ENCODE measurements around the gene MPND. TPM values are rescaled to one million over a fixed set of nuclear protein-coding genes. Genes with fewer than 3 reads are reported as not detected.

Gene MPND
- total RNA-seq, 1 donor from 2014 or later: 25.2 TPM

DNA sequence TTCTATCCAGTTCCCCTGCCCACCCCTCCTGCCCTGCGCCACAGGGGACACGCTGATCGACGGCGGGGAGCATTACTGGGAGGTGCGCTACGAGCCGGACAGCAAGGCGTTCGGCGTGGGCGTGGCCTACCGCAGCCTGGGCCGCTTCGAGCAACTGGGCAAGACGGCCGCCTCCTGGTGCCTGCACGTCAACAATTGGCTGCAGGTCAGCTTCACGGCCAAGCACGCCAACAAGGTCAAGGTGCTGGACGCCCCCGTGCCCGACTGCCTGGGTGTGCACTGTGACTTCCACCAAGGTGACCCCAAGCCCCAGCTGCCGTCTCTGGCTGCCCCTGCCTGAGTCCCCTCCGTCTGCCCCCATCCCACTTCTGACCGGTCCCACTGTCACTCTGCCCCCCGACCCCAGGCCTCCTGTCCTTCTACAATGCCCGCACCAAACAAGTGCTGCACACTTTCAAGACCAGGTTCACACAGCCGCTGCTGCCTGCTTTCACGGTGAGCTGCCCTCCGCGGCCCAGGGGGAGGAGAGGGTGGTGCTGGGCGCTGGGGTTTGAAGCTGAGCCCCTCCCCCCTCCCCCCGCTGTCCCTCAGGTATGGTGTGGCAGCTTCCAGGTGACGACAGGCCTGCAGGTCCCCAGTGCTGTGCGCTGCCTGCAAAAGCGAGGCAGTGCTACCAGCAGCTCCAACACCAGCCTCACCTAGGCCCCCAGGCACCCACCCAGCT, 20.3 kb upstream of the MPND start:
- ATAC-seq (ENCODE audit: low read depth): no peak
- intact Hi-C loops (cut with micrococcal nuclease): no loop called here
- DNase-seq: no peak
- Mint-ChIP-seq H3K36me3 (ENCODE audit: low read depth) (no peaks in the 10 kb centered on the region), H3K4me1 (peaks cover 17% of the 10 kb centered on the region), H3K27ac (no peak overlapping the region), H3K9me3 (peaks cover 10% of the 10 kb centered on the region), H3K27me3 (no peaks in the 10 kb centered on the region), H3K4me3 (no peak overlapping the region)
- ChIA-PET CTCF (interaction anchor here (1.2 to 2.7 kb wide), 2 partner anchors 20 to 29 kb away, joined by 3 to 8 read pairs; no protein-coding TSS in a partner anchor), POLR2A (interaction anchor here (0.6 kb wide), 1 partner anchor 234 kb away, joined by 4 read pairs; no protein-coding TSS in a partner anchor)
- TF ChIP-seq, protein P1, sequence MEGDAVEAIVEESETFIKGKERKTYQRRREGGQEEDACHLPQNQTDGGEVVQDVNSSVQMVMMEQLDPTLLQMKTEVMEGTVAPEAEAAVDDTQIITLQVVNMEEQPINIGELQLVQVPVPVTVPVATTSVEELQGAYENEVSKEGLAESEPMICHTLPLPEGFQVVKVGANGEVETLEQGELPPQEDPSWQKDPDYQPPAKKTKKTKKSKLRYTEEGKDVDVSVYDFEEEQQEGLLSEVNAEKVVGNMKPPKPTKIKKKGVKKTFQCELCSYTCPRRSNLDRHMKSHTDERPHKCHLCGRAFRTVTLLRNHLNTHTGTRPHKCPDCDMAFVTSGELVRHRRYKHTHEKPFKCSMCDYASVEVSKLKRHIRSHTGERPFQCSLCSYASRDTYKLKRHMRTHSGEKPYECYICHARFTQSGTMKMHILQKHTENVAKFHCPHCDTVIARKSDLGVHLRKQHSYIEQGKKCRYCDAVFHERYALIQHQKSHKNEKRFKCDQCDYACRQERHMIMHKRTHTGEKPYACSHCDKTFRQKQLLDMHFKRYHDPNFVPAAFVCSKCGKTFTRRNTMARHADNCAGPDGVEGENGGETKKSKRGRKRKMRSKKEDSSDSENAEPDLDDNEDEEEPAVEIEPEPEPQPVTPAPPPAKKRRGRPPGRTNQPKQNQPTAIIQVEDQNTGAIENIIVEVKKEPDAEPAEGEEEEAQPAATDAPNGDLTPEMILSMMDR (IDR thresholded peaks at IDR 0.05): no peak

- DNase-seq: no peak
- ChIA-PET CTCF (interaction anchor here (2.7 kb wide), 1 partner anchor 29 kb away, joined by 8 read pairs; no protein-coding TSS in a partner anchor), POLR2A (no interaction called here)
- no peak overlapping the region for H3K27ac Mint-ChIP-seq
- ATAC-seq (ENCODE audit: low read depth): no peak
- intact Hi-C loops (cut with micrococcal nuclease): no loop called here
- no peak overlapping the region for H3K4me3 Mint-ChIP-seq
- H3K36me3 Mint-ChIP-seq (ENCODE audit: low read depth): no peaks in the 10 kb centered on the region
- H3K9me3 Mint-ChIP-seq: peaks cover 10% of the 10 kb centered on the region
- H3K4me1 Mint-ChIP-seq: peaks cover 23% of the 10 kb centered on the region
- no peaks in the 10 kb centered on the region for H3K27me3 Mint-ChIP-seq
- TF ChIP-seq, protein P1 (IDR thresholded peaks at IDR 0.05): no peak
Observed at GRCh38 chr19:4323692-4324091, 19.7 kb upstream of the MPND start.

GRCh38 chr19:4324228-4324627, 19.1 kb upstream of the MPND start:
- Mint-ChIP-seq H3K27ac (no peak overlapping the region), H3K4me3 (no peak overlapping the region), H3K36me3 (ENCODE audit: low read depth) (no peaks in the 10 kb centered on the region), H3K9me3 (peaks cover 10% of the 10 kb centered on the region), H3K4me1 (peaks cover 24% of the 10 kb centered on the region), H3K27me3 (no peaks in the 10 kb centered on the region)
- no peak for ATAC-seq (ENCODE audit: low read depth)
- CTCF ChIA-PET: interaction anchor here (1.5 to 2.7 kb wide), 2 partner anchors 28 to 312 kb away, joined by 3 to 8 read pairs; no protein-coding TSS in a partner anchor
- TF ChIP-seq, protein P1 (IDR thresholded peaks at IDR 0.05): no peak
- intact Hi-C loops (cut with micrococcal nuclease): no loop called here
- POLR2A ChIA-PET: no interaction called here
- no peak for DNase-seq

- no peak for DNase-seq
- H3K4me1 Mint-ChIP-seq: peaks cover 26% of the 10 kb centered on the region
- H3K27me3 Mint-ChIP-seq: no peaks in the 10 kb centered on the region
- peak overlapping the region; percentile 36 for H3K4me3 Mint-ChIP-seq
- CTCF ChIA-PET: no interaction called here
- intact Hi-C loops (cut with micrococcal nuclease): no loop called here
- H3K27ac Mint-ChIP-seq: no peak overlapping the region
- POLR2A ChIA-PET: interaction anchor here (0.6 kb wide), 1 partner anchor 96 kb away, joined by 3 read pairs; no protein-coding TSS in a partner anchor
- no peak for ATAC-seq (ENCODE audit: low read depth)
- H3K9me3 Mint-ChIP-seq: no peaks in the 10 kb centered on the region
- H3K36me3 Mint-ChIP-seq (ENCODE audit: low read depth): no peaks in the 10 kb centered on the region
- TF ChIP-seq, protein P1 (IDR thresholded peaks at IDR 0.05): no peak
Observed at GRCh38 chr19:4326215-4326836, 17.0 kb upstream of the MPND start.

DNA sequence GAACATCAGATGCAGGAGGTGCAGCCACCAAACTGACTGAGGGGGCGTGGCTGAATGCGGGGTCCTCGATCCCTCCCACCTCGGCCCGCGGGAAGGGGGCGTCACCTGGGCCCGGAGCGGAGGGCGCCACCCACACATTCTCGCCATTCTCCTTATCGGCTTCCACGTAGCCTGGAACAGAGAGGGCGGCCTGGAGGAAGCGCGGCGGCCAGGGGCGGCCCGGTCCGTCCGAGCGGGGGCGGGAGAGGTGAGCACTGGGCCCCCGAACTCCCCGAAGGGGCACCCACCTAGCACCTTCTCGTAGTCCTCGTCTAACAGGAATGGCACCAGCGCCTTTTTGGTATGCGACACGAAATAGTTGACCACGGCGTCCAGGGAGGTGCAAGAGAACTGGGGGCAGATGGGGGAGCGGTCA, 16.5 kb upstream of the MPND start:
- intact Hi-C loops (cut with micrococcal nuclease): no loop called here
- Mint-ChIP-seq H3K9me3 (no peaks in the 10 kb centered on the region), H3K4me1 (peaks cover 26% of the 10 kb centered on the region), H3K36me3 (ENCODE audit: low read depth) (no peaks in the 10 kb centered on the region), H3K4me3 (peak overlapping the region; percentile 56), H3K27ac (no peak overlapping the region), H3K27me3 (no peaks in the 10 kb centered on the region)
- no peak for ATAC-seq (ENCODE audit: low read depth)
- no peak for DNase-seq
- ChIA-PET CTCF (no interaction called here), POLR2A (no interaction called here)
- TF ChIP-seq, protein P1 (IDR thresholded peaks at IDR 0.05): no peak

Data from activated B cell treated with CpG ODN at 0.5 μM for 24 hours (primary cell).